Measurements from ENCODE around the gene TAF1L. TPM values are rescaled to one million over a fixed set of nuclear protein-coding genes. Genes with fewer than 3 reads are reported as not detected.

TAF1L gene
- total and polyA plus RNA-seq, 3 donors from 2014 or later = 3.0 to 5.7 (median 4.8) TPM

DNA sequence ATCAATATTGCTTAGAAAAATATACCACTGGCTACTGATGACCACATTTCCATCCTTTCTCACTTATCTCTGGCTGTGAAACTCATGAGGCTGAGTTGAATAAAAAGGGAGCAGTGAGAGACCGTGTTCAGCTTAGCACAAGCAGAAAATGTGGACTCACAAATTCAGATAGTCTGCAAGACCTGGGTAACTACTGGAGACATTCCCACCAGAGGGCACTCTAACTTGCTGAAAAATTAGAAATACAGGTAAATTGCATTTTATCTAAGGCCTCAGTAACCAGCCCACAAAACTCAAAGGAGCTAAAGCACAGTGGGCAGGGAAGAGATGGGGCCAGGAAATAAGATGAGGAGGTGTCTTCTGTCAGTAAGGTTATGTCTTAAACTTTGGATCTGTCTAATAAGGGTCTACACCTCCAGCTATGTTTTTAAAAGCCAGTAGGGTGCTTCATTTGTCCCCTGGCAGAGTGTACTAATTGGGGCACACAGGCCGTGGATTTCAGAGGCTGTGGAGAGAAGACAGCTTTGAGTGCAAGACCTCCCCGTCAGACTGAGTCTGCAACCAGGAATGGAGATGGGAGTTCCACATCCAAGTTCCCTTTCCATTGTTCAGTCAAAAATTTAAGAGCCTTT lies 53.8 kb downstream of the TAF1L start:
- no peaks in the 10 kb centered on the region for H3K27me3 ChIP-seq
- intact Hi-C loops (cut with DNase I; ENCODE audit: low total_unique reads) = loop anchor here (10.0 kb wide), 1 partner anchor 383 kb away; no protein-coding TSS in a partner anchor
- H3K27ac ChIP-seq = peak overlapping the region in 1 of 2 donors; percentile 38
- no peaks in the 10 kb centered on the region for H3K36me3 ChIP-seq (ENCODE audit: low read depth, missing control alignments)
- DNase-seq = peak; percentile 38
- WGBS, 2 donors = 27 to 28% methylated on average over 3 of the region's 3 CpGs
- H3K4me1 ChIP-seq = peaks cover 5% of the 10 kb centered on the region
- H3K4me3 ChIP-seq = no peak overlapping the region
- H3K9me3 ChIP-seq = no peaks in the 10 kb centered on the region
- no peak for TF ChIP-seq POLR2A (IDR thresholded peaks at IDR 0.05)
- TF ChIP-seq, protein P1, sequence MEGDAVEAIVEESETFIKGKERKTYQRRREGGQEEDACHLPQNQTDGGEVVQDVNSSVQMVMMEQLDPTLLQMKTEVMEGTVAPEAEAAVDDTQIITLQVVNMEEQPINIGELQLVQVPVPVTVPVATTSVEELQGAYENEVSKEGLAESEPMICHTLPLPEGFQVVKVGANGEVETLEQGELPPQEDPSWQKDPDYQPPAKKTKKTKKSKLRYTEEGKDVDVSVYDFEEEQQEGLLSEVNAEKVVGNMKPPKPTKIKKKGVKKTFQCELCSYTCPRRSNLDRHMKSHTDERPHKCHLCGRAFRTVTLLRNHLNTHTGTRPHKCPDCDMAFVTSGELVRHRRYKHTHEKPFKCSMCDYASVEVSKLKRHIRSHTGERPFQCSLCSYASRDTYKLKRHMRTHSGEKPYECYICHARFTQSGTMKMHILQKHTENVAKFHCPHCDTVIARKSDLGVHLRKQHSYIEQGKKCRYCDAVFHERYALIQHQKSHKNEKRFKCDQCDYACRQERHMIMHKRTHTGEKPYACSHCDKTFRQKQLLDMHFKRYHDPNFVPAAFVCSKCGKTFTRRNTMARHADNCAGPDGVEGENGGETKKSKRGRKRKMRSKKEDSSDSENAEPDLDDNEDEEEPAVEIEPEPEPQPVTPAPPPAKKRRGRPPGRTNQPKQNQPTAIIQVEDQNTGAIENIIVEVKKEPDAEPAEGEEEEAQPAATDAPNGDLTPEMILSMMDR (IDR thresholded peaks at IDR 0.05) = peak; percentile 28 to 39 (median 35)

GRCh38 chr9:32580631-32581300 lies 54.7 kb downstream of the TAF1L start:
- peak; percentile 56 for DNase-seq
- intact Hi-C loops (cut with DNase I; ENCODE audit: low total_unique reads) = loop anchor here (10.0 kb wide), 1 partner anchor 384 kb away; no protein-coding TSS in a partner anchor
- H3K9me3 ChIP-seq = no peaks in the 10 kb centered on the region
- peaks cover 5% of the 10 kb centered on the region for H3K4me1 ChIP-seq
- 4% methylated on average over 3 of the region's 3 CpGs for WGBS, 2 donors
- no peaks in the 10 kb centered on the region for H3K36me3 ChIP-seq (ENCODE audit: low read depth, missing control alignments)
- TF ChIP-seq, protein P1 (IDR thresholded peaks at IDR 0.05) = no peak
- TF ChIP-seq POLR2A (IDR thresholded peaks at IDR 0.05) = no peak
- peak overlapping the region; percentile 15 to 38 for H3K27ac ChIP-seq
- no peaks in the 10 kb centered on the region for H3K27me3 ChIP-seq
- no peak overlapping the region for H3K4me3 ChIP-seq

DNA sequence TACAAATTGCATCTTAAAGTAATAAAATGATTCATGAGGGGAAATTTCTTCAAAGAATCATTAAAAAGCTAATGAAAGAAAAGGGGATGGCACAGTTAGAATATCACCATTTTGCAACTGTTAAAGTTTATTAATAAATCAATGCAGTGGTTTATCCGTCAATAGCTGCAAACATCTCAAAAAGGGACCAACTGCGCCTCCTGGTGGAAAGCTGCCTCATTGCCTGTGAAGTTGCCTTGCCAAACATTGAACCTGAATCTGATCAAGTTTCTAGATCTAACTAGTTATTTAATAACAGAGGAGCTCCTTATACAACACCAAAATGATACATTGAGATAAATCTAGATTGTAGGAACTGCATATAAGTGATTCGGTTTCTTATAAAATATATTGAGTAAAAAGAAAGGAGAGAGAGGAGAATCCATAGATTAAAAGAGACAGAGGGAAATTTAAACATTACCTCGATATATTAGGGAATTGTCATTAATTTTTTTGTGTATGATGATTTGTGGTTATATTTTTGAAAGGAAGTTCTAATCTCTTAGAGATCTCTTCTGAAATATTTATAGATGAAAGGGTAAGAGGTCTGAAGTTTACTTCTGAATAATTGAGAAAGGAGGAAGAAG lies 55.6 kb downstream of the TAF1L start:
- DNase-seq = peak; percentile 88
- Histone ChIP-seq H3K4me3 (no peak overlapping the region), H3K9me3 (no peaks in the 10 kb centered on the region), H3K27ac (peak overlapping the region in 1 of 2 donors; percentile 15), H3K4me1 (peaks cover 5% of the 10 kb centered on the region), H3K36me3 (ENCODE audit: low read depth, missing control alignments) (no peaks in the 10 kb centered on the region), H3K27me3 (no peaks in the 10 kb centered on the region)
- intact Hi-C loops (cut with DNase I; ENCODE audit: low total_unique reads) = loop anchor here (5.0 to 10.0 kb wide), 2 partner anchors 198 to 385 kb away; partner anchors contain the start of gene ACO1
- TF ChIP-seq, protein P1 (IDR thresholded peaks at IDR 0.05) = peak; percentile 82 to 91 (median 90)
- no peak for TF ChIP-seq POLR2A (IDR thresholded peaks at IDR 0.05)
- WGBS, 2 donors = 20 to 27% methylated on average over 4 of the region's 4 CpGs

Other genes with a start within 250 kb of the TAF1L start
- 10 to 100 TPM in 1 of 2 donors, 1 to 10 TPM in 1; 8.4 to 10.2 TPM for gene RIGI, start 109.5 kb downstream of the TAF1L start, total RNA-seq
- gene RIGI, start 109.5 kb downstream of the TAF1L start, polyA plus RNA-seq (ENCODE audit: insufficient read depth, low read depth, low replicate concordance) = 4.9 TPM
- gene SMIM27, start 83.3 kb downstream of the TAF1L start, total RNA-seq = 10 to 100 TPM; 24.8 to 43.3 TPM
- gene SMIM27, start 83.3 kb downstream of the TAF1L start, polyA plus RNA-seq (ENCODE audit: insufficient read depth, low read depth, low replicate concordance) = 58.6 TPM
- gene TOPORS, start 83.1 kb downstream of the TAF1L start, total RNA-seq = 10 to 100 TPM; 35.4 to 35.9 TPM
- 10.8 TPM for gene TOPORS, start 83.1 kb downstream of the TAF1L start, polyA plus RNA-seq (ENCODE audit: insufficient read depth, low read depth, low replicate concordance)
- gene NDUFB6, start 62.5 kb downstream of the TAF1L start, total RNA-seq = 10 to 100 TPM; 56.4 to 61.8 TPM
- 97.9 TPM for gene NDUFB6, start 62.5 kb downstream of the TAF1L start, polyA plus RNA-seq (ENCODE audit: insufficient read depth, low read depth, low replicate concordance)
- 1 to 10 TPM; 2.2 to 3.1 TPM for gene TMEM215, start 147.9 kb upstream of the TAF1L start, total RNA-seq
- gene TMEM215, start 147.9 kb upstream of the TAF1L start, polyA plus RNA-seq (ENCODE audit: insufficient read depth, low read depth, low replicate concordance) = 5.2 TPM